Natural killer cell (primary cell): ENCODE data around the gene NID2. TPM values are rescaled to one million over a fixed set of nuclear protein-coding genes. Genes with fewer than 3 reads are reported as not detected.

ENCODE experiments used
- ATAC-seq, 3 donors: fragments of 150-1000 bp in 2 of 3; fragments of 200-7000 bp in 1 of 3; cut with Tn5 transposase; 1 replicate in 1 of 3; 2 replicates in 2 of 3; pipeline ENCODE4 v1.10.0; 2021; ENCODE audit warnings: mild to moderate bottlenecking in 2 of 3, moderate library complexity in 2 of 3
- DNase-seq, 2 donors: peaks; one replicate each; pipeline versions ENCODE4 v3.0.0 to v3.0.0-alpha.2; 2013 to 2021; ENCODE audit warnings: mixed read lengths in 1 of 2
- H3K27ac ChIP-seq: one replicate; pipeline ENCODE4 v1.5.1; 2013; ENCODE audit warnings: mild to moderate bottlenecking, low read length
- H3K27me3 ChIP-seq: one replicate; pipeline ENCODE4 v1.6.1; 2013; ENCODE audit warnings: low read length; ENCODE audit not compliant: control insufficient read depth, insufficient read depth
- H3K36me3 ChIP-seq: one replicate; pipeline ENCODE4 v1.6.1; 2013; ENCODE audit warnings: low read length; ENCODE audit not compliant: control insufficient read depth, insufficient read depth
- H3K4me1 ChIP-seq: one replicate; pipeline ENCODE4 v1.6.1; 2013; ENCODE audit warnings: low read length; ENCODE audit not compliant: control insufficient read depth, insufficient read depth
- H3K4me3 ChIP-seq: one replicate; pipeline ENCODE4 v1.5.1; 2013; ENCODE audit warnings: low read length
- H3K9me3 ChIP-seq: one replicate; pipeline ENCODE4 v1.6.1; 2013; ENCODE audit warnings: low read length; ENCODE audit not compliant: control insufficient read depth, insufficient read depth
- H3K27ac Mint-ChIP-seq, 2 donors: one replicate each; pipeline ENCODE4 v1.8.0; 2022; ENCODE audit warnings: mild to moderate bottlenecking in 2 of 2, mixed read lengths in 2 of 2, moderate library complexity in 1 of 2
- H3K27me3 Mint-ChIP-seq, 2 donors: one replicate each; pipeline ENCODE4 v1.8.0; 2022; ENCODE audit warnings: low read depth in 2 of 2, mixed read lengths in 2 of 2
- H3K36me3 Mint-ChIP-seq: one replicate; pipeline ENCODE4 v1.8.0; 2022; ENCODE audit warnings: mixed read lengths
- H3K4me1 Mint-ChIP-seq, 2 donors: one replicate each; pipeline ENCODE4 v1.8.0; 2022; ENCODE audit warnings: mixed read lengths in 2 of 2
- H3K4me3 Mint-ChIP-seq: one replicate; pipeline ENCODE4 v1.8.0; 2022; ENCODE audit warnings: mild to moderate bottlenecking, moderate library complexity, mixed read lengths
- H3K9me3 Mint-ChIP-seq, 2 donors: one replicate each; pipeline ENCODE4 v1.8.0; 2022; ENCODE audit warnings: mixed read lengths in 2 of 2
- WGBS: methylation state at CpG from one replicate; pipeline ENCODE4 v1.1.7; 2013; ENCODE audit warnings: missing lambda C conversion rate; ENCODE audit not compliant: insufficient coverage; 5-methylcytosine and 5-hydroxymethylcytosine counted together
- intact Hi-C: fragments of 100-400 bp; cut with micrococcal nuclease; formaldehyde crosslinking; loops from one replicate; pipeline ENCODE4 v1.14.2; 2022
- total RNA-seq, 4 donors: library from RNA; stranded (reverse); fragments of 120-200 nt in 1 of 4; gene quantifications; one replicate each; pipeline versions ENCODE4 v1.2.3 to v1.2.4, GENCODE V29; 2013 to 2022
- TF ChIP-seq, protein P1 (sequence below): fragments of 200-600 bp; IDR thresholded peaks from one replicate; pipeline ENCODE4 v1.8.0; 2022; ENCODE audit warnings: antibody characterized with exemption

The NID2 gene
- total RNA-seq, 3 donors from 2014 or later (not counting 1 experiment from before 2014, with no cell fraction given): 0.36 to 0.80 (median 0.40) TPM

DNA sequence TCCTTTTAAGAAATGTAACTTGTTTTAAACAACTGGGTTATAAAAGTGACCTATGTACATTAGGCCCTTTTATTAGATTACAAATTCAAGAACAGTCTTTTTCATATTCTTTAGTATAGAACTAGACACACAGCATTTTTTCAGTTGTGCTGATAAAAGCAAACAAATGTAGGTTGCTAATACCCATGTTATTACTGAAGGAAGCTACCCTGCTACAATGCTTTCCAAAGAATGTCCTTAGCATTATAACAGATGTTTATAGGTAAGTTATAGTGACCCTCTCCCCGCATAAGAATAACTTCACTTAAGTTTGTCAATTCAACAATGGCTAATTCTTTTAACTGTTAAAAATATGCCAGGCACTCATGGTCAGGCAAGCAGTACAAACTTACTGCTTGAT lies 61.6 kb downstream of the NID2 start:
- Histone ChIP-seq H3K27ac (no peak overlapping the region), H3K36me3 (peaks cover 92% of the 10 kb centered on the region), H3K9me3 (no peaks in the 10 kb centered on the region), H3K27me3 (no peaks in the 10 kb centered on the region), H3K4me1 (no peaks in the 10 kb centered on the region), H3K4me3 (no peak overlapping the region)
- Mint-ChIP-seq H3K4me3 (no peak overlapping the region), H3K27ac (no peak overlapping the region), H3K4me1 (peaks cover 4% of the 10 kb centered on the region in 2 donors), H3K36me3 (peaks cover 18% of the 10 kb centered on the region), H3K27me3 (no peaks in the 10 kb centered on the region), H3K9me3 (no peaks in the 10 kb centered on the region)
- intact Hi-C loops: no loop called here
- DNase-seq: no peak
- TF ChIP-seq, protein P1, sequence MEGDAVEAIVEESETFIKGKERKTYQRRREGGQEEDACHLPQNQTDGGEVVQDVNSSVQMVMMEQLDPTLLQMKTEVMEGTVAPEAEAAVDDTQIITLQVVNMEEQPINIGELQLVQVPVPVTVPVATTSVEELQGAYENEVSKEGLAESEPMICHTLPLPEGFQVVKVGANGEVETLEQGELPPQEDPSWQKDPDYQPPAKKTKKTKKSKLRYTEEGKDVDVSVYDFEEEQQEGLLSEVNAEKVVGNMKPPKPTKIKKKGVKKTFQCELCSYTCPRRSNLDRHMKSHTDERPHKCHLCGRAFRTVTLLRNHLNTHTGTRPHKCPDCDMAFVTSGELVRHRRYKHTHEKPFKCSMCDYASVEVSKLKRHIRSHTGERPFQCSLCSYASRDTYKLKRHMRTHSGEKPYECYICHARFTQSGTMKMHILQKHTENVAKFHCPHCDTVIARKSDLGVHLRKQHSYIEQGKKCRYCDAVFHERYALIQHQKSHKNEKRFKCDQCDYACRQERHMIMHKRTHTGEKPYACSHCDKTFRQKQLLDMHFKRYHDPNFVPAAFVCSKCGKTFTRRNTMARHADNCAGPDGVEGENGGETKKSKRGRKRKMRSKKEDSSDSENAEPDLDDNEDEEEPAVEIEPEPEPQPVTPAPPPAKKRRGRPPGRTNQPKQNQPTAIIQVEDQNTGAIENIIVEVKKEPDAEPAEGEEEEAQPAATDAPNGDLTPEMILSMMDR: no peak
- ATAC-seq: no peak
- 100% methylated on average over 1 of the region's 1 CpG for WGBS

DNA sequence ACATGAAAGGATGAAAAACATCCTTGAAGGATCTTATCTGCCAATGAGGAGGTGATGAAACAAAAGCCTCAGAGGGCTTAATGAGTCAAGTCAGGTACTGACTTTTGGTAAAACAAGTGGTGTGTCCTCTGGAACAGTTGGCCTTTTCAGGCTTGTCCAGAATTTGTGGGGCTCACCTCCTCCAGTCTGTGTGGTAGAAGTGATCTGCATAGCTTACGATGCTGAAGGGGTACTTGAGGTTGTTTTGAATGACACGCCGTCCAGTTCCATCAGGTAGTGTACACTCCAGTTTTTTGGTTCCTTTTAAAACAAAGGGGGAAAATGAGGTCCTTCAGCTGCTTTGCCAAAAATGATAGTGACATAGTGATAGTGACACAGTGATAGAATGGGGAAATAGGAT lies 62.5 kb downstream of the NID2 start:
- Mint-ChIP-seq H3K27ac (no peak overlapping the region), H3K36me3 (peaks cover 18% of the 10 kb centered on the region), H3K9me3 (no peaks in the 10 kb centered on the region), H3K4me3 (no peak overlapping the region), H3K4me1 (peaks cover 4% of the 10 kb centered on the region in 2 donors), H3K27me3 (no peaks in the 10 kb centered on the region)
- Histone ChIP-seq H3K27me3 (no peaks in the 10 kb centered on the region), H3K9me3 (no peaks in the 10 kb centered on the region), H3K27ac (no peak overlapping the region), H3K4me1 (no peaks in the 10 kb centered on the region), H3K4me3 (no peak overlapping the region), H3K36me3 (peaks cover 96% of the 10 kb centered on the region)
- WGBS: 100% methylated on average over 3 of the region's 3 CpGs
- intact Hi-C loops: no loop called here
- ATAC-seq: no peak
- no peak for DNase-seq
- TF ChIP-seq, protein P1: no peak

DNA sequence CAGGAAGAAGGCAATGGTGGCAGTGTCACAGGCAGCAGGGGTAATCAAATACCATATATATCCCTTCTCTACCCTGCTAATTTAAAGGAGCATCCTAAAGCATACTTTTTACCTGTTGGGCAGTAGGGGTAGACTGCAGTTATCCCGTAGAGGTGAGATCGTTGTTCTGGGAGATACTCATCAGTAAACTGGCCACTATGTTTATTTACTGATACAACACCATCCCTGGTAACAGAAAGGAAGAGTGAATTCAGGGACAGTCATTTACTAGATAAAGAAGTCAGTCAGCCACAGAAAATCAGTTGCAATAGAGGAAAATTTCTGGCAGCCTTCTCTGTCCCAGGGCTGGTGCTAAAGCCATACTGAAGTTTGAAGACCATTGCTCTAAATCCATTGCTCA lies 63.2 kb downstream of the NID2 start:
- no peak for DNase-seq
- H3K27ac ChIP-seq: no peak overlapping the region
- H3K9me3 ChIP-seq: no peaks in the 10 kb centered on the region
- no peak for ATAC-seq
- H3K4me1 ChIP-seq: no peaks in the 10 kb centered on the region
- TF ChIP-seq, protein P1: no peak
- H3K4me3 Mint-ChIP-seq: no peak overlapping the region
- H3K27me3 Mint-ChIP-seq: no peaks in the 10 kb centered on the region
- peaks cover 95% of the 10 kb centered on the region for H3K36me3 ChIP-seq
- no peak overlapping the region for H3K27ac Mint-ChIP-seq
- no peak overlapping the region for H3K4me3 ChIP-seq
- peaks cover 18% of the 10 kb centered on the region for H3K36me3 Mint-ChIP-seq
- intact Hi-C loops: no loop called here
- WGBS: no CpG with 5 or more reads among the region's 2 CpGs
- H3K9me3 Mint-ChIP-seq: no peaks in the 10 kb centered on the region
- H3K4me1 Mint-ChIP-seq: peaks cover 4% of the 10 kb centered on the region in 2 donors
- no peaks in the 10 kb centered on the region for H3K27me3 ChIP-seq

DNA sequence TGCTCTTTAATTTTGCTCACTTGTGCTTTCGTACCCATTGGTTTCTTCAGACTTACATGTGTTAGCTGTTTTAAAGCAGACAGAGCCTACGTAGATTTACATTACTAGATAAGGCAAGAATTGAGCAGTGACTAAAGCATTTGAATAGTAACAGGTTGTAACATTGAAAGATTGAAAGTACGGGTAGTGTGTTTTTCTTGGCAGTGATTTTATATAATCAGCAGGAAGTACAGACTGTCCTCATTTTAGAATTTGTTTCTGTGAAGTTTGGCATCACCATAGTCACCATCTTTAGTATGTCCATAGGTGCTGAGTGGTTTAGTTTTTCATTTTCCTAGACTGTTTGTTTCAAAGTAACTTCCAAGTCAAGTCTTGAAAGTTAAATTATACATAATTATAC lies 65.5 kb downstream of the NID2 start:
- Mint-ChIP-seq H3K4me3 (no peak overlapping the region), H3K27ac (no peak overlapping the region), H3K4me1 (peaks cover 4% of the 10 kb centered on the region in 2 donors), H3K27me3 (no peaks in the 10 kb centered on the region), H3K36me3 (peaks cover 14% of the 10 kb centered on the region), H3K9me3 (no peaks in the 10 kb centered on the region)
- H3K9me3 ChIP-seq: no peaks in the 10 kb centered on the region
- peaks cover 97% of the 10 kb centered on the region for H3K36me3 ChIP-seq
- no peaks in the 10 kb centered on the region for H3K4me1 ChIP-seq
- 100% methylated on average over 3 of the region's 3 CpGs for WGBS
- H3K4me3 ChIP-seq: no peak overlapping the region
- intact Hi-C loops: no loop called here
- no peak overlapping the region for H3K27ac ChIP-seq
- TF ChIP-seq, protein P1: no peak
- DNase-seq (no peak), ATAC-seq (no peak)
- H3K27me3 ChIP-seq: no peaks in the 10 kb centered on the region
